Ishikawa (cell line): ENCODE measurements around the gene SYNM.

Source experiments
- CEBPB ChIP-seq: IDR thresholded peaks from 2 replicates; pipeline ENCODE4 v1.6.1; 2012
- CREB1 ChIP-seq: IDR thresholded peaks from 2 replicates; pipeline ENCODE4 v1.6.1; 2012; ENCODE audit warnings: low read depth
- EP300 ChIP-seq: IDR thresholded peaks from 2 replicates; pipeline ENCODE4 v1.6.1; 2012; ENCODE audit warnings: borderline replicate concordance
- FOXM1 ChIP-seq: IDR thresholded peaks from 2 replicates; pipeline ENCODE4 v1.6.1; 2012; ENCODE audit warnings: low read depth, borderline replicate concordance
- NFIC ChIP-seq: IDR thresholded peaks from 2 replicates; pipeline ENCODE4 v1.6.1; 2012
- RAD21 ChIP-seq: IDR thresholded peaks from 2 replicates; pipeline ENCODE4 v1.6.1; 2012; ENCODE audit warnings: low read depth
- REST ChIP-seq: IDR thresholded peaks from 2 replicates; pipeline ENCODE4 v1.6.1; 2012; ENCODE audit warnings: low read depth, mild to moderate bottlenecking
- TAF1 ChIP-seq: IDR thresholded peaks from 2 replicates; pipeline ENCODE4 v1.6.1; 2012; ENCODE audit warnings: low read depth, mild to moderate bottlenecking
- TCF12 ChIP-seq: IDR thresholded peaks from 2 replicates; pipeline ENCODE4 v1.6.1; 2012; ENCODE audit warnings: low read depth
- TEAD4 ChIP-seq: IDR thresholded peaks from 2 replicates; pipeline ENCODE4 v1.6.1; 2012
- ZBTB7A ChIP-seq: IDR thresholded peaks from 2 replicates; pipeline ENCODE4 v1.6.1; 2012; ENCODE audit warnings: low read depth
- TF ChIP-seq, protein P1 (sequence below): IDR thresholded peaks from 2 replicates; pipeline ENCODE4 v1.6.1; 2012
- TF ChIP-seq, protein P2 (sequence below): IDR thresholded peaks from 2 replicates; pipeline ENCODE4 v1.6.1; 2012

DNA sequence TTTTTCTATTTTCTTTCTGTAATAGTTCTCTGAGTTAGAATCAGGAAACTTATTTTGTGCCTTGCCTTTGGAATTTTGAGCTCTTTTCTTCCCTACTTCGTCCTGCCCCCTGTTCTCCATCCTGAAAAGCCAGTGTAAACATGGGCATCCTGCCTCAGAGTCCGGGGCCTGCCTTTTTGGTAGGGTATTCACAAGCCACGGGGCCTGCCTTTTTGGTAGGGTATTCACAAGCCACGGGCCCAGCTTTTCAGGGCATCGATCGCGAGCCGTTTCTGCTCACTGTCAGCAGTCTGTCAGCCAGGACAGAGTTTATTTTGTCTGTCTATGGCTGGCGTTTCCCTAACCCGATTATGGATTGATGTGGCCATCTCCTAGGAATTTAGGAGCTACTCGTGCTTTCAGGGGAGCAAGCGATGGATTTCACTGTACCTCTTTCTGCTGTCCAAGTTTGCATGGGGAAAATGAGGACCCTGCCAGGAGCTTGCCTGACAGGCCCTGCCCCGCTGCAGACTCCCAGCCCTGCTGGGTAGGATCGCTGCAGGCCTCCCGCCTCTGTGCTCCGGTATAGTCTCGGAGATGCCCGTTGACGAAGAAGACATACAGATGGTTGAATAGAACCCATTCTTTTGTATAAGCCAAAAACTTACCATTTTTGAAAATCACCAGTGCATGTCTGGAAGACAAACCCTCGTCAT, 12.8 kb downstream of the SYNM start:
- no peak for TF ChIP-seq CEBPB
- TF ChIP-seq EP300: no peak
- no peak for TF ChIP-seq RAD21
- no peak for TF ChIP-seq REST
- no peak for TF ChIP-seq CREB1
- TF ChIP-seq NFIC: no peak
- no peak for TF ChIP-seq ZBTB7A
- TF ChIP-seq, protein P1, sequence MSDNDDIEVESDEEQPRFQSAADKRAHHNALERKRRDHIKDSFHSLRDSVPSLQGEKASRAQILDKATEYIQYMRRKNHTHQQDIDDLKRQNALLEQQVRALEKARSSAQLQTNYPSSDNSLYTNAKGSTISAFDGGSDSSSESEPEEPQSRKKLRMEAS: no peak
- TF ChIP-seq TAF1: no peak
- TF ChIP-seq, protein P2, sequence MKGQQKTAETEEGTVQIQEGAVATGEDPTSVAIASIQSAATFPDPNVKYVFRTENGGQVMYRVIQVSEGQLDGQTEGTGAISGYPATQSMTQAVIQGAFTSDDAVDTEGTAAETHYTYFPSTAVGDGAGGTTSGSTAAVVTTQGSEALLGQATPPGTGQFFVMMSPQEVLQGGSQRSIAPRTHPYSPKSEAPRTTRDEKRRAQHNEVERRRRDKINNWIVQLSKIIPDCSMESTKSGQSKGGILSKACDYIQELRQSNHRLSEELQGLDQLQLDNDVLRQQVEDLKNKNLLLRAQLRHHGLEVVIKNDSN: no peak
- TF ChIP-seq TEAD4: no peak
- TF ChIP-seq TCF12: no peak
- no peak for TF ChIP-seq FOXM1
